Stimulated activated CD8-positive, alpha-beta memory T cell treated with anti-CD3 and anti-CD28 coated beads, Interleukin-12 subunit alpha, Interleukin-12 subunit beta, amount 100 ng/mL, for 24 hours (primary cell): ENCODE data around the gene PRB2.
"Not testable (repeated sequence)": the region's sequence is repeated elsewhere in the genome, so short reads cannot be mapped to it uniquely, and the experiment has no call there.

Experiments used
- DNase-seq: peaks from one replicate; pipeline ENCODE4 v3.0.0-alpha.2; 2020; ENCODE audit errors: extremely low read depth

PRB2 gene

DNA sequence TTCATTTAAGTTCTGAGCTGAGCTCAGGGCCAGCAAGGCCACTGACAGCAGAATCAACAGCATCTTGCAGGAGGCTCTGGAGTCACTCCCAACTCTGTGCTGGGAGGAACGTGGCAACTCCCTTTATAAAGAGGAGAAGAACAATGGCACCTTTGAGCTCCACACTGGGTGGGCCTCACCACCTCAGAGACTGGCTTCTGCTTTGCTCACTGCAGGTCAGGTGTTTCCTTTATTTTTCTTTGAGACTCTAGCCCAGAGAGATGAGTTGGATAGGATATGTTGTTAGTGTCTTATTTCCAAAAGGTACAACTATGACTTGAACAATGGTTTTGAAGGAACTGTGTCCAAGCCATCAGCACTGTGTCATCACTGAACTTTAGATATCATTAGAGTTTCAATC, at the start of gene PRB2:
Gene PRB2 (minus strand): TSS at position 101 of the 400 bp plus-strand sequence. CDS start 38 bp downstream, at position 63.
- DNase-seq, result not testable (repeated sequence)

DNA sequence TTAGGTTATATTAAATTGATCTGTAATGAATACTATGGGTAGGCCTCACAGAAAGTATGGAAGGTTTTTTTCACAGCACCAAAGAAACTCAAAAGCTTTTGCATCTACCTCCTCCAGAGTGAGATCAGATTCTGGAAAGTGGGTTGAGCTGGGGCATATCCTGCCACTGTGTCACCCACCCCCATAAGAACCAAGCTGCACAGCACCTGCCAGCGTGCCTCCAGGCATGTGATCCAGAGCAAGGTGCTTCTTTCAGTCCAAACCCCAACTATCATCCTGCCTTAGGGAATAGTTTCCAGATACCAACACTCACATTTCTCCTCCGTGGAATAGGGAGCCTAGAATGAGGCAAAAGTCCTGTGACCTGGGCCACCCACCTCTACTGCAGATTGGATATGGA, 42.6 kb upstream of the PRB2 start:
- DNase-seq, result no peak

DNA sequence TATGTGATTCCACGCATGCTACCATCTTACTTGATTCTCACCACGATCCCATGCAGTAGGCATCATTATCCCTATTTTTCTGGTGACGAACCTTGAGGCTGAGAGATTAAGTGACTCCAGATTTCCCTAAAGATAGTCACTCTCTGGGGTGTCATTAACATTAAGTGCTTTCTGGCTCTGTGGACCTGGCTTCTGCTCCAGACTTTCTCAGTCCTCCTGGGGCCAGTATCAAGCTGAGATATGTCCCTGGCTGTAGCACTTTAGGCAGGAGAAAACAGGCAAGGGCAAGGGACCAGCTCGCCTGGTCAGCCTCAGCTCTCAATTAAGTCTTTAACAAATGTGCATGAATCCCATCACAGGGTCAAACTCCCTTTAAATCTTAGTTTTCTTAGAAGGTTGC, 38.3 kb upstream of the PRB2 start:
- no peak for DNase-seq

DNA sequence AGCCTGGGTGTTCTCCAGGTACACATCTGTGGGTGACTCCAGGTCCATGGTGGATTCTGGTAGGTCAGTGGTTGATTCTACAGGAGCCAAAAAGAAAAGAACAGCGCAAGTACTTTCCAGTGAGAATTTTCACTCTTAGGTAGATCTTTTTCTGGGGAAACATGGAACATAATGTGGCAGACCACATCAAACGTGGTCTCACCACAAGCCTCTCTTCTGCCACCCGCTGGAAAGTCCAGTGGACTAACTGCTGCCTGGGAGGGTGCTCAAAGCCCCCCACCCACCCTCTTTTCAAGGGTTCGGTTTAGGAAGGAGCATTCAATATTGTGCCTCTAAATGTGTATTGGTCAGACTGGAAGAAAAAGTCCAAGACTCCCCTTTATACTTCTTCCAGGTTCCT, 36.1 kb upstream of the PRB2 start:
- no peak for DNase-seq

DNA sequence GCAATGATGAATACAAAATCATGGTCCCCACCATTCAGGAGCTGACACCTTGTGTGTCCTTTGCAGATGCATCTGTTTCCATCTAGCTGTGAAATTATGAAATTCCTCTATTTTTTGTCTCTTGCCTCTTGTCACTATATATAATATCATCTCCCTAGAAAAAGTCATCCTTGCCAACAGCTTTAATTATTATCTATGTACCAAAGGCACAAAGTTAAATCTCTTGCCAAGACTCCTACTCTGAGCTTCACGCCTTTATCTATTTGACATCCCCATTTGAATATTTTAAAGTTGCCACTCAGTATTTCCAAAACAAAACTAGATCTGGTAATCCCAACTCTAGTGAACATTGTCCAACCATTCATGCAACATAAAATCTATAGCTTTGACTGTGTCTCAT, 32.0 kb upstream of the PRB2 start:
- DNase-seq, result no peak

DNA sequence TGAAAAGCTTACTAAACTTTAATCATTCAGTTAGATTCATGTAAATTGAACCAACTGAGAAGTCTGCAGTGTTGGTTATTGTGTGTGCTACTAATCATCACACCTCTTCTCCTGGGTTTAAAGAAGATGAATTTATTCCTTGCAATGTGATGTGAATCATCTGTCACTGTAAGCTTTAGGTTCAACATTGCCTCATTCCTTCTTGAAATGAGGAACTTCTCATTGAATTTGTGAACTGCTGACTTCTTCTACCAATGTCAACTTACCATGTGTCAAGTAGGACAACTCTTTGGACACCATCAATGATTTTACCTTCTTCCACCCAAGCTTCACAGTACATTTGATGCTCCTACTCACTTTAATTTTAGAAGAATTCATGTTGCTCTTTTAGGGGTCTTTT, 17.4 kb upstream of the PRB2 start:
- DNase-seq, result no peak

DNA sequence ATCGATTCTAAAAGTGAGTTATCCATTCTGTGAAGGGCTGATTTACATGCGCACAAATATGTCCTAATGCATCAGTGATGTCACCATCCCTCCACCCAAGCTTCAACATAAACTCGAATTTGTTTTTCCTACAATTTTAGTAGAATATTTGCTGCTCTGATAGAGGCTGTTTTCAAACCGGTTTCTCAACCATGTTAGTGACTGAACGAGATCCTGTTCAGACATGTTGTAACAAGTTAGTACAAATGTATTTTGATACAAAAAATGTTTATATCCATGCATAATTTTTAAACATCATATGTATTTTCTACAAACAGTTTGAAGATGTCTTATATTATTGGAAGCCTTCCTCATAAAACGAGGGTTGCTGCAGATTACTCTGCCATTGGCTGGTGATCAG, 12.7 kb upstream of the PRB2 start:
- DNase-seq, result no peak

DNA sequence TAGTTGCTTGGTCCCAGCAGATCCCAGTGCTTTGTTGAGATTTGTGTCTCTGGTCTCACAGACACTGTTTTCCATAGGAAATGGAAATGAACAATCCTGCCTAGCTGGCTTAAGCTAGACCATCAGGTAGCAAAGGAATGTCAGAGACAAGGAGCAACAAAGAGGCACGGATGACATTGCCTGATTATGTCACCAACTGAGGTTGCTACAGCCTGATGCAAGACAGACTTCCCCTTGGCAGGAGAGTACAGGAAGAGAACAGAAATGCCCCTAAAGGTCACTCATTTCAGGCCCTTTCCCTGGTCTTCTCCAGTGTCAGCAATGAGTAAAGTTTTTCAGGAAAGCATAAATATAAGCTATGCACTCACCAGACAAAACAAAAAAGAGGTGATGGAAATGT, 2.0 kb upstream of the PRB2 start:
- DNase-seq, result no peak

DNA sequence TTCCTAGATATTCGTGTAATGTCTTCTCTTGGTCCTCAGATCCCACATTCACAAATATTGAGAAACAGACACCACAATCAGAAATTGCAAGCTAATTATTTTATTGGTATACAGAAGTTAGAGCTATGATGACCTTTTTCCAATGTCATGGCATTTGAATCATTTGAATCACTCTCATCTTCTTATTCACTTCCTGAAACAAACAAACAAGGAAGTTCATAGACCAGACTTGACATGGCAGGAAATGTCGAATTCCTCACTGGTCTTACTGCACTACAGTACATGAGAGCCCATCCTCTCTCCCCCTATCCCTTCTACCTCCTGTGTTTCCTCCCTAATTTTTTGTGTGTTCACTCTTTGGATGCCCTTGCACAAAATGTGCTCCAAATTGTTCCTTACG, 3.9 kb downstream of the PRB2 start:
- not testable (repeated sequence) for DNase-seq

DNA sequence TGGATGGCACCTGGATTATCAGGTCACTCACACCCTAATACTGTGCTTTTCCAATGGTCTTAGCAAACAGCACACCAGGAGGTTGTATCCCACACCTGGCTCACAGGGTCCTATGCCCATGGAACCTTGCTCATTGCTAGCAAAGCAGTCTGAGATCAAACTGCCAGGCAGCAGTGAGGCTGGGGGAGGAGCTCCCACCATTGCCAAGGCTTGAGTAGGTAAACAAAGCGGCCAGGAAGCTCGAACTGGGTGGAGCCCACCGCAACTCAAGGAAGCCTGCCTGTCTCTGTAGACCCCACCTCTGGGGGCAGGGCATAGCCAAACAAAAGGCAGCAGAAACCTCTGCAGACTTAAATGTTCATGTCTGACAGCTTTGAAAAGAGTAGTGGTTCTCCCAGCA, 17.9 kb downstream of the PRB2 start:
- DNase-seq, result not testable (repeated sequence)

DNA sequence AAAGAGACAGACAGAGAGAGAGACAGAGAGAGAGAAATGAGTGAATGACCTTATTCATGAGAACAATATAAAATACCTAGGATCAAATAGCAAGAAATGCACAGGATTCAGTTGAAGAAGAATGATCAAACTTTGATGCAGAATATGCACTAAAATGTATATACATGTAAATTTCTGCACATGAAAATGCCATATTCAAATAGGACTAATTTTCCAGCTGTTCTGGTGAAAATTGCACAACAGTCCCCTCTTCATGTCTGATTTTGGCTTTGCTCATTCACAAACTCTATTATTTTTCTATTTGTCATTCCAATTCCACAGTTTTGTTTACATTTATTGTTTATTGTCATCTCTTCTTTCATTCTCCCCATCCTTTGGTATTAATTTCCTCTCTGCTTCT, 34.2 kb downstream of the PRB2 start:
- no peak for DNase-seq

DNA sequence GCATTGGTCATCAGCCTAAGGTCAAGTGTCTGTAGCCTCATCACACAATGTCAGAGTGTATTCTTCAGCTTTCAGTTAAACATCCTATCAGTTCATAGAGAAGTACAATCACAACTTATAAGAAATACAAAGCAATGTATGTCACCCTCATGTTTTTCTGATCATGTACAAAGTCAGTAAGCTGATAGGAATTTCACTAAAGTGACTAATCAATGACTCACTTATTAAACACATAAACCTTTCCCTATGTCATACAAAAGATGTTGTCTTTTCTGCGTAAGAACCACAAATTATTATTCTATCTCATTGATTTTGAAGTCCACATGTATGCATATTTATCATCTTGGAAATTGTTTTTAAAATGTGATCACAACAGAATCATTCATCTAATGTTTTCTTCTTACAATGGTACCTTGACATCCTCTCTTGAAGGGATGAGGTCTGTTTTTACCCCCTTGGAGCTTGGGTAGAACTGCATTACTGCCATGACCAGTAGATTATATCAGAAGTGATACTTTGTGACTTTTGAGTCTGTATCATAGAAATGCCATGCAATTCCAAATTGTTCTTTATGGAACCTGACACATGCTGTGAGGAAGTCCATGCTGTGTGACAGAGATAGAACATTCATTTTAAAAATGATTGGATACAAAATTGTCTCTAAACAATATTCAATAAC, 35.0 kb downstream of the PRB2 start:
- not testable (repeated sequence) for DNase-seq

DNA sequence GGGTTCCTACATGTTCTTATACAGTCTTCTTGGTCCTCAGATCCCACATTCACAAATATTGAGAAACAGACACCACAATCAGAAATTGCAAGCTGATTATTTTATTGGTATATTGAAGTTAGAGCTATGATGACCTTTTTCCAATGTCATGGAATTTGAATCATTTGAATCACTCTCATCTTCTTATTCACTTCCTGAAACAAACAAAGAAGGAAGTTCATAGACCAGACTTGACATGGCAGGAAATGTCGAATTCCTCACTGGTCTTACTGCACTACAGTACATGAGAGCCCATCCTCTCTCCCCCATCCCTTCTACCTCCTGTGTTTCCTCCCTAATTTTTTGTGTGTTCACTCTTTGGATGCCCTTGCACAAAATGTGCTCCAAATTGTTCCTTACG, 43.6 kb downstream of the PRB2 start:
- DNase-seq, result not testable (repeated sequence)

DNA sequence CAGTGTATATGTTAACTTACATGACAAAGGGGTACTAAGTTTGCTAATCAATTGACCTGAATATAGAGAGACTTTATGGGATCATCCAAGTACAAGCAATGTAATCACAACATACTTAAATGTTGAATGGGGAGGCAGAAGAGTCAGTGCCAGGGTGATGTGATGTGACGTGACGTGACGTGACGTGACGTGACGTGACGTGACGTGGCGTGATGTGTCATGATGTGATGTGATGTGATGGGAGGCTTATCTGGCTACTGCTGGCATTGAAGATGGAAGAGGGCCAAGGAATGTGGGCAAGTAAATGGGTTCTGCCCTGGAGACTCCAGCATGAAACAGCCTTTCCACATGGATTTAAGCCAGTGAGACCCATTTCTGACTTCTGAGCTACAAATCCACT, 46.9 kb downstream of the PRB2 start:
- DNase-seq, result no peak

DNA sequence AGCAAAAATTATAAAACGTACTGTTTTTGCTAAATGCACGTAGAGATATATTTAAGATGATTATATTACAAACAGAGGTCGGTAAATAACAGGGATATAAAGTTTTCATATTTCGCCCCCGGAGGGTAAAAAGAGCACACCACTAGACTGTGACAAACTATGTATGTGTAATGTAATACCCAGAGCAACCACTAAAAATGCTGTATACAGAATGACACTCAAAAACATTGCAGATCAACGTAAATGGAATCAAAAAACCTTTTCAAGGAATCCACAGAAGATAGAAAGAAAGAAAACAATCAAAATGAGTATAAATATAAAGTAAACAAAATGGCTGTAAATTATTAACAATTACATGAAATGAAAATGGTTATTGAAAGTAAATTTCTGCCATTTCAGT, 47.6 kb downstream of the PRB2 start:
- no peak for DNase-seq

DNA sequence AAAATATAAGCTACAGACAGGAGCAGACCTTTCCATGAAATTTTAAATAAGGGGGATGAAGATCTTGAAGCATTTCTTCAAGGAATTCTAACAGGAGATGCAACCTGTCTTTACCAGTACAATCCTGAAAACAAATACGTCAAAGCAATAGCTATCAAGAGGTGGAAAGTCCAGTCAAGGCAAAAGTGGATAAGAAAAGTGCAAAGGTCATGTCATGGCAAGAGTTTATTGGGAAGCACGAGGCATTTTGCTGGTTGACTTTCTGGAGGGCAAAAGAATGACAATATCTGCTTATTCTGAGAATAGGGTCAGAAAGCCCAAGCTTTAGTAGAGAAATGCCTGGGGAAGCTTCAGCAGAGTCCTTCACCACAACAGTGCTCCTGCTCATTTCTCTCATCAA, 50.9 kb downstream of the PRB2 start:
- DNase-seq, result no peak
